Measurements from ENCODE around the gene NAP1L1. TPM values are rescaled to one million over a fixed set of nuclear protein-coding genes. Genes with fewer than 3 reads are reported as not detected.

Gene NAP1L1
- total RNA-seq, 1 experiment from 2014 or later, result 711 TPM

- no TSS peak for BruUV-seq (replicated peaks)
- Histone ChIP-seq H3K4me3 (ENCODE audit: low read depth, low read length) (no peak overlapping the region), H3K36me3 (ENCODE audit: control insufficient read depth, insufficient read depth, low read length) (peaks cover 1% of the 10 kb centered on the region), H3K4me1 (no peaks in the 10 kb centered on the region), H3K9me3 (no peaks in the 10 kb centered on the region), H3K27me3 (replicated peaks; ENCODE audit: control insufficient read depth, insufficient read depth, low read length) (no peaks in the 10 kb centered on the region)
- intact Hi-C loops (cut with micrococcal nuclease; ENCODE audit: unreplicated experiment), result no loop called here
- Mint-ChIP-seq H3K9me3 (ENCODE audit: unreplicated experiment) (no peaks in the 10 kb centered on the region), H3K27ac (ENCODE audit: unreplicated experiment) (no peak overlapping the region), H3K27me3 (ENCODE audit: insufficient read depth, unreplicated experiment) (no peaks in the 10 kb centered on the region), H3K4me1 (ENCODE audit: low read depth, unreplicated experiment) (peaks cover 7% of the 10 kb centered on the region), H3K36me3 (ENCODE audit: insufficient read depth, unreplicated experiment) (no peaks in the 10 kb centered on the region), H3K4me3 (ENCODE audit: unreplicated experiment) (no peak overlapping the region)
- TF ChIP-seq, protein P1, sequence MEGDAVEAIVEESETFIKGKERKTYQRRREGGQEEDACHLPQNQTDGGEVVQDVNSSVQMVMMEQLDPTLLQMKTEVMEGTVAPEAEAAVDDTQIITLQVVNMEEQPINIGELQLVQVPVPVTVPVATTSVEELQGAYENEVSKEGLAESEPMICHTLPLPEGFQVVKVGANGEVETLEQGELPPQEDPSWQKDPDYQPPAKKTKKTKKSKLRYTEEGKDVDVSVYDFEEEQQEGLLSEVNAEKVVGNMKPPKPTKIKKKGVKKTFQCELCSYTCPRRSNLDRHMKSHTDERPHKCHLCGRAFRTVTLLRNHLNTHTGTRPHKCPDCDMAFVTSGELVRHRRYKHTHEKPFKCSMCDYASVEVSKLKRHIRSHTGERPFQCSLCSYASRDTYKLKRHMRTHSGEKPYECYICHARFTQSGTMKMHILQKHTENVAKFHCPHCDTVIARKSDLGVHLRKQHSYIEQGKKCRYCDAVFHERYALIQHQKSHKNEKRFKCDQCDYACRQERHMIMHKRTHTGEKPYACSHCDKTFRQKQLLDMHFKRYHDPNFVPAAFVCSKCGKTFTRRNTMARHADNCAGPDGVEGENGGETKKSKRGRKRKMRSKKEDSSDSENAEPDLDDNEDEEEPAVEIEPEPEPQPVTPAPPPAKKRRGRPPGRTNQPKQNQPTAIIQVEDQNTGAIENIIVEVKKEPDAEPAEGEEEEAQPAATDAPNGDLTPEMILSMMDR (IDR thresholded peaks at IDR 0.05; ENCODE audit: insufficient read depth in 1 of 2, low read depth in 1 of 2, low read length in 1 of 2, severe bottlenecking in 1 of 2, unreplicated experiment in 1 of 2), result no peak
- DNase-seq, result no peak
- ChIA-PET CTCF (no interaction called here), POLR2A (no interaction called here)
Measured at GRCh38 chr12:76117067-76117691, 32.7 kb upstream of the NAP1L1 start.

DNA sequence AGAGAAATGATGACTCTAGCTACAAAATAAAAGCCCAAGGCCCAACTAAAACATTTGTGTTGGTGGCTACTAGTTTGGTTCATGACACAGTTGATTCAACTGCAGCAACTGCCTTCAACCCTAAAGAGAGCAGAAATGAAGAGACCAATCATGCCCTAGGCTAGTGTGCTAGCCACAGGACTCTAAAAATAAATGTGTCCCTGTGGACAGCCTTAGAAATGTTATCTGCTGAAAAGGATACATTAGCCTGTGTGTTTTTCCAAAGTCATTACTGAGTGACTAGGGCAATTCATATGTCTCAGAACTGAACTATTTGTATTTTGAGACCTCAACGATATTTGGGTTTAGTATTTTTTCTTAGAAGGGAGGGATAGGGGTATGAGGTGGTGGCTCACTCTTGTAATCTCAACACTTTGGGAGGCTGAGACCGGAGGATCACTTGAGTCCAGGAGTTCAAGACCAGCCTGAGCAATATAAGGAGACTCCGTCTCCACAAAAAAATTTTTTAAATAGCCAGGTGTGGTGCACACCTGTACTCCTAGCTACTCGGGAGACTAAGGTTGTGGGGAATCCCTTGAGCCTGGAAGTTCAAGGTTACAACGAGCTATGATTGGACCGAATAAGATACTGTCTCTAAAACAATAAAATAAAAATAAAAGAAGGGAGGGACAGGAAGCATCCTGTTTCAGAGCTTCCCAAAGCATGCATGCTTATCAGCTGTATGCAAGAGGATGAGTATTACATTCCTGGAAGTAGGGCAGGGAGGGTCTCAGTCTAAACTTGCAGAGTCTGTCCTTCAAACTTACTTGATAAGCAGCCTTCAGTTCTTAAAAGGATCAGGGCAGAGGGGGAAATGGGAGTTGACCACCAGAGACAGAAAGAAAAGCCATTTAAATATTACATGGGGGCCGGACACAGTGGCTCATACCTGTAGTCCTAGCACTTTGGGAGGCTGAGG lies 29.6 kb upstream of the NAP1L1 start:
- no peaks in the 10 kb centered on the region for H3K27me3 Mint-ChIP-seq (ENCODE audit: insufficient read depth, unreplicated experiment)
- ChIA-PET POLR2A (no interaction called here), CTCF (no interaction called here)
- peaks cover 7% of the 10 kb centered on the region for H3K4me1 Mint-ChIP-seq (ENCODE audit: low read depth, unreplicated experiment)
- TF ChIP-seq, protein P1 (IDR thresholded peaks at IDR 0.05; ENCODE audit: insufficient read depth in 1 of 2, low read depth in 1 of 2, low read length in 1 of 2, severe bottlenecking in 1 of 2, unreplicated experiment in 1 of 2), result no peak
- no peak overlapping the region for H3K4me3 Mint-ChIP-seq (ENCODE audit: unreplicated experiment)
- no TSS peak for BruUV-seq (replicated peaks)
- intact Hi-C loops (cut with micrococcal nuclease; ENCODE audit: unreplicated experiment), result no loop called here
- DNase-seq, result no peak
- no peaks in the 10 kb centered on the region for H3K36me3 Mint-ChIP-seq (ENCODE audit: insufficient read depth, unreplicated experiment)
- H3K9me3 Mint-ChIP-seq (ENCODE audit: unreplicated experiment), result no peaks in the 10 kb centered on the region
- Histone ChIP-seq H3K27me3 (replicated peaks; ENCODE audit: control insufficient read depth, insufficient read depth, low read length) (no peaks in the 10 kb centered on the region), H3K4me1 (no peaks in the 10 kb centered on the region), H3K4me3 (ENCODE audit: low read depth, low read length) (no peak overlapping the region), H3K36me3 (ENCODE audit: control insufficient read depth, insufficient read depth, low read length) (no peaks in the 10 kb centered on the region), H3K9me3 (no peaks in the 10 kb centered on the region)
- H3K27ac Mint-ChIP-seq (ENCODE audit: unreplicated experiment), result no peak overlapping the region

DNA sequence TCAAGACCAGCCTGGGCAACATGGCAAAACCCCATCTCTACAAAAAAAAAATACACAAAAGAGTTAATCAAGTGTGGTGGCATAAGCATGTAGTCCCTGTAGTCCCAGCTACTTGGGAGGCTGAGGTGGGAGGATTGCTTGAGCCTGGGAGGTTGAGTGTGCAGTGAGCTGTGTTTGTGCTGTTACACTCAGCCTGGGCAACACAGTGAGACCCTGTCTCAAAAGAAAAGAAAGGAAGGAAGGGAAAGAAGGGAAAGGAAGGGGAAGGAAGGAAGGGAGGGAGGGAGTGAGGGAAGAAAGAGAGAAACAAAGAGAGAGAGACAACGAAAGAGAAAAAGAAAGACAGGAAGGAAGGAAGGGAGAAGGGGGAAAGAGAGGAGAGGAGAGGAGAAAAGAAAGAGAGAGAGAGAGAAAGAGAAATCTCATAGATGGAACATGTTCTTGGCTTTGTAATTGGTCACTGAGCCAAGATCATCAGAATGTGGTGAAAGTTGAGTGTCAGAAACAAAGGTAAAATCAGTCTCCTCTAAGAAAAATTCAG lies 26.8 kb upstream of the NAP1L1 start:
- no peaks in the 10 kb centered on the region for H3K36me3 ChIP-seq (ENCODE audit: control insufficient read depth, insufficient read depth, low read length)
- no peak overlapping the region for H3K27ac Mint-ChIP-seq (ENCODE audit: unreplicated experiment)
- no peaks in the 10 kb centered on the region for H3K27me3 Mint-ChIP-seq (ENCODE audit: insufficient read depth, unreplicated experiment)
- H3K27me3 ChIP-seq (replicated peaks; ENCODE audit: control insufficient read depth, insufficient read depth, low read length), result no peaks in the 10 kb centered on the region
- DNase-seq, result no peak
- no peak overlapping the region for H3K4me3 ChIP-seq (ENCODE audit: low read depth, low read length)
- ChIA-PET CTCF (interaction anchor here (0.7 kb wide), 1 partner anchor 244 kb away, joined by 5 read pairs; no protein-coding TSS in a partner anchor), POLR2A (no interaction called here)
- H3K9me3 ChIP-seq, result no peaks in the 10 kb centered on the region
- BruUV-seq (replicated peaks), result no TSS peak
- H3K4me1 ChIP-seq, result peaks cover 7% of the 10 kb centered on the region; the same call in 1 of the 2 replicates
- no peak overlapping the region for H3K4me3 Mint-ChIP-seq (ENCODE audit: unreplicated experiment)
- peaks cover 7% of the 10 kb centered on the region for H3K4me1 Mint-ChIP-seq (ENCODE audit: low read depth, unreplicated experiment)
- H3K36me3 Mint-ChIP-seq (ENCODE audit: insufficient read depth, unreplicated experiment), result no peaks in the 10 kb centered on the region
- TF ChIP-seq, protein P1 (IDR thresholded peaks at IDR 0.05; ENCODE audit: insufficient read depth in 1 of 2, low read depth in 1 of 2, low read length in 1 of 2, severe bottlenecking in 1 of 2, unreplicated experiment in 1 of 2), result no peak
- H3K9me3 Mint-ChIP-seq (ENCODE audit: unreplicated experiment), result no peaks in the 10 kb centered on the region
- intact Hi-C loops (cut with micrococcal nuclease; ENCODE audit: unreplicated experiment), result no loop called here

All from Caco-2 (cell line).